NCI-H2081 treated with DMSO at 0.1 percent for 48 hours (cell line): Measurements from ENCODE around the gene WNT7B.

Experiments
- DNase-seq: peaks from one replicate; lab custom pipeline; 2025; lab: John Stamatoyannopoulos, UW

The WNT7B gene

DNA sequence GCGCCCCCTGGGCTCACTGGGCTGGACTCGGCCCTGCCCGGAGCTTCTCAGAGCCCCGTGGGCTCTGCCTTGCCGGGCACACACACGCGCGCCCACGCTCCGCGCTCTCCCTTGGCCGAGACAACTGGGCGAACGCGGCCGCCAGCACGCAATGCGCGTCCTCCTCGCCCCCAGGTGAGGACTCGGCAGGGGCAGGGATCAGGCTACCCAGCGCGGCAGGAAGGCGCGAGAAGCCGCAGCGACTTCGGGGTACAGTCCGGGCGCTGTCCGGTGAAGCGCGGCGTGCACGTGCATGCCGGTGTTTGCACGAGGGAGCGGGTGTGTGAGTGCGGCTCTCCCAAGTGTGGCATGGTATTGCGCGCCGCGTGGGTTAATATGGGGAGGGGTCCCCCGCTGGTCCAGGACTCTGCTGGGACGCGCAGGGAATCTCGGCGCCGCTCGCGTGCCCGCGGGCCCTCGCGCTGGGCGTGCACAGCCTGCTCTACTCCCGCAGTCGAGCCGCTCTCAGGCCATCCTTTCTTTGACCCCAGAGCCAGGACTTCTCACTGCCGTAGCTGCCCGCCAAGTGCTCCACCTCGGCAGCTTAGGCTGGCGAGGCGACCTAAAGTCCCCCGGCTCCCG, 5.4 kb downstream of the WNT7B start:
- DNase-seq = no peak

DNA sequence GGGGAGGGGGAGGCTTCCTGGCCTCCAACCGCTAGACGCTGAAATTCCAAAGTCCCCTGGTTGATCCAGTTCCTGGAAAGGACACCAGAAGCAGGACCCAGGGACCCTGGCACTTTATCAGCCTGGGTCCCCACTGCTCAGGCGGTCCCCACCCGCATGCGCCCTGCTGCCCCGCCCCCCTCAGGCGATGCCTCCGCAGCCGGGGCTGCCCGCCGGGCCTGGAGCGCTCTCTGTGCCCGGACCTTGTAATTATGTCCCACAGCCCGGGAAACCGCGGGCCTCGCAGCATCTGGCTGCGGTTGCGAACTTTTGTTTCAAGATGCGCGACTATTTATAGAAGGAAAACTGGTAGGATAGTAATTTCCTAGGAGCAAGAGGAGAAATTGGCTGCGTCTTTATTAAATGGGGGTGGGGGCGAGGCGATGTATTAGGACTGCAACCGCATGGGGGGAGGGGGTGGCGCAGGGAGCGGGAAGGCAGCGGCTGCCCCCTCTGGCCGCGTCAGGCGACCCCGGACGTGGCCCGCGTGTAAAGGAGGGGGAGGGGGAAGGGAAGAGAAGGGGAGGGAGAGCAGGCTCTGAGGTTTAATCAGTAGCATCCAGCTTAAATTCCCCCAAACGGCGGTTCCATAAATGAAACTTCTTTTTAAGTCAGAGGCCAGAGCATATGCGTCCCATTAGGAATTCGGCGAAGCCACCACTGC, 6.1 kb downstream of the WNT7B start:
- no peak for DNase-seq

DNA sequence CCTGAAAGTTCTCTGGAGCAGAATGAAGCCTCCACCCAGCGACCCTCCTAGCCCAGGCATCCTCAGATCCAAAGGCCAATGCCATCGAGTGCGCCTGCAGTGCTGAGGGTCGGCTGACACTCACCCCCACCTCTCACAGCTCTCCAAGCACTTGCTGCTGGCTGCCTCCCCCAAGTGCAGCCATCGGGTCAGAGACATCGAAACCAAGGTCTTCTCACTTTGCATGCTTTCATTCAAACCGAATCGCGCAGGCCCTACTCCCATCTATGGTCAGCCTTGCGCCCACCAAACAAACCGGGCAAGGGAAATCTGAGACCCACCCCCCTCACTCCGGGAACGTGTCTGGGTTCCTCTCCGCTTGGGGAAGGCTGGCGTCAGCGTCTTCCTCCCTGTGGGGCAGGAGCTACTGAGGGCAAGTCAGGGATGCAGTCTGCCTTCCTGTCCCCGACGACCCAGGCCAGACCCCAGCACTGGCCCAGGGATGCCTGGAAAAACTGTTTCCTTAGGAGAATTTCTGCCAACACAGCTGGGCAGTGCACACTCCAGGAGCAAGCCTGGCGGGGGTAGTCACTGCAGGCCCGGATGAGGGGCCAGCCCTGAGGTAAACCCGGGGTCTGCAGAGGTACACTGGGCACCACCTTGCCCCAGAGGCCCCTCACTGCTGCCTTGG, 7.0 kb downstream of the WNT7B start:
- no peak for DNase-seq

DNA sequence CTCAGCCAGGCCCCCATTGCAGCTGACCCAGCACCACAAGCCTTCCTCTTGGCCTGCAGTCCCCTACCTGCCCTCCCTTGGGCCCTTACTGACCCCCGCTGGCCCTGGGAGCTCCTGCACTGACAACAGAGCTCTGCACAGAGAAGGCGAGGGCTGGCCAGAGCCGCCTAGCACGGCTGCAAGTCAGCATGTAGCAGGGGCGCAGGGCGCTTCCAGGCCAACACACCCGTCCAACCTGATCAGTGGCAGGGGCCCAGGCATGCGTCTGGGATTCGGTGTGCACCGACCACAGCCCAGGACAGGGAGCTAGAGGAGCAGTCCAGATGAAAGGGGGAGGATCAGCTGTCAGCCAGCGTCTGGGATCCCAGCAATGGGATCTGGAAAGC, 7.6 kb downstream of the WNT7B start:
- DNase-seq = no peak

DNA sequence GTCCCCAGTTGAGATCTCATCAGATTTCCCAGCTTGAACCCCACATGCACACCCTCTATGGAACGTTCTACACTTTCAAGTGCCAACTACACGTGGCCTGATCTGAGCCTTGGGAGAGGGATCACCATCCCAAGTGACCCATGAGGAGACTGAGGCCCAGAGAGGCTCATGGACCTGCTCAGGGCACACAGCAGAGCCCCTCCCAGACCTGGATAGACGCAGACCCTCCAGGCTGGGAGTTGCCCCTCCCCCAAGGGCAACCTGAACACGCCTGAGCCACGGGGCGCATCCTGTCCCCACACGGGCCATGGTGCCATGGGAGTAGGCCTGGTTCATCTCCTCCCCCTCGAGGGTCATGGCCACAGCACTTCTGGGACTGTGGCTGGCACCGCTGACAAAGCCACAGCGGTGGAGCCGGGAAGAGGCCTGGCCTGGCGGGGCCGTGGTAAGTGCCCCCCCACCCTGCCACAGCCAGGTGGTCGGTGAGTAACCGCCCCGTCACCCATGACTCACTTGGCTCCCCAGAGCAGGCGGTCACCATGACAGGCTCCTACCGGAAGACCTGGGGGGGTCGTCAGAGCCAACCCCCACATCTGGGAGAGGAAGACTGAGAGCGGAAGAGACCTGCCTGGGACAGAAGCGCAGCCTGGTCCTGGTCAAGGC, 8.1 kb downstream of the WNT7B start:
- no peak for DNase-seq

DNA sequence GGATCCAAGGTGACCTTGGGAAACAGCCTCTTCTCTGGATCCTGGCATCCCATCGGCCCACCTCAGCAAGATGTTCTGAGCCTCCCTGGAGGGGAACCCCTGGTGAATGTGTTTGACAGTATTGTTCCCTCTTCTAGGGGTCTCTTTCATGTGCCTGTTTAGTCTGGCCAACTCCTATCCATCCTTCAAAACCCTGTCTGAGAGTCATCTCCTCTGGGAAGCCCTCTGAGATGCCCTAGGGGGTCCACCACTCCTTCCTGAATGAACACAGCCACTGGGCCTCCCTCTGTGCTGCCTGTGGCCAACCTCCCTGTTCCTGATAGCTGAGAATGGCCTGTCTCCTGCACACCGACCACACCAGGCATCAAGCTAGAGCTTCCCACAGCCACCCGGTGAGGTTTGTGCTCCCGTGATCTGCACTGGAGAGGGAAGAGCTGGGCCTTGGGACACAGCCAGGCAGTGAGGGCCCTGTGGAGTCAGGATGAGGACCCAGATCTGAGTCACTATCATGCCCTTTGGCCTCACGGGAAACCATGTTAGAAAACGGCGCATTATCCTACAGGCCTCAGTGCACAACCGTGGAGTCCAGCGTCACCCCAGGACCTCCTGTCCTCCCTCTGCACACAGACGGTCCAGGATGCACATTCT, 8.8 kb downstream of the WNT7B start:
- no peak for DNase-seq

DNA sequence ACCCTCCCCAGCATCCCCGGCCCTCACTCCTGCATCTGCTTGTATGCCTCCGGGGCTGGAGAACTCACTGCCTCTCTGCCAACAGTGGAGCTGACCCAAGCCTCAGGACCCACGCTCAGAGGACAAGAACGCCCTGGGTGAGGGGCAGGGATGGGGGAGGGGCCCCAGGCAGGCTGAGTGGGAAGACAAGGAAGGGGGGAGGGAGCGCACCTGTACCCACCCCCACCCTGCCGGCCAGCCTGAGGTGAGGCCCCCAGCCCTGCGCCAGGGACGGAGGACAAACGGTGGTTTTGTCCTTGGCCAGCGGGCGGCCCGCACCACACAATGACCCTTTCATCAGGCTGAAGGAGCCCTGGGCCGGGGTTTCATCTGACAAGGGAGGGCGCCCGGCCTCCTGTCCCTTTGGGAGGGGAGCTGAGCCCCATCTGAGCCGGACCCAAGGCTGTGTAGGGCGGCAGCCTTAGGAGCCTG, 10.0 kb downstream of the WNT7B start:
- DNase-seq = no peak

DNA sequence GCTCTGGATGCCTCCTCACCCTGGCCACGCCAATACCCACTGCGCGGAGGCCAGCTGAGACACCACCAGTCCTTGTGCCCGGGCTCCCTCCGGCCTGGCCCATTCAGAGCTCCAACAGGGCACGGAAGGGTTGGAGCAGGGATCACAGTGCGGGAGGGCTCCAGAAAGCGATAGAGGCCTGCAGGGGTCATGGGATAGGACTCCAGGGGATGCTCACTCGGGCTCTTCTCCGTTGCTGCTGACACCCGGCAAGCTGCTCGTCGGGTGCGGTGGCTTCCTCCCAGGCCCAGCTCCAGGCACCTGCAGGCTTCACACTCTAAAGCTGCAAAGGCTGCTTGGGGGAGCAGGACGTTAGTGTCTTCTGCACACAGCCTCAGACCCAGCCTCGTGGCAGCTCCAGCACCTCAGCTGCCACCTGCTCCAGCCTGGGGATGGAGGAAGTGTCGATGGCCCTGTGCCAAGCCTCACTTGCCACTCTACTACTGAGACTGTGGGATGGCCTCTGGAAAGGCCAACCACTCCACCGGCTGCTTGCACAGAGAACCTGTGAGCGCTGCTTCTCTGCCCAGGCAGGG, 10.6 kb downstream of the WNT7B start:
- DNase-seq = peak; percentile 32

DNA sequence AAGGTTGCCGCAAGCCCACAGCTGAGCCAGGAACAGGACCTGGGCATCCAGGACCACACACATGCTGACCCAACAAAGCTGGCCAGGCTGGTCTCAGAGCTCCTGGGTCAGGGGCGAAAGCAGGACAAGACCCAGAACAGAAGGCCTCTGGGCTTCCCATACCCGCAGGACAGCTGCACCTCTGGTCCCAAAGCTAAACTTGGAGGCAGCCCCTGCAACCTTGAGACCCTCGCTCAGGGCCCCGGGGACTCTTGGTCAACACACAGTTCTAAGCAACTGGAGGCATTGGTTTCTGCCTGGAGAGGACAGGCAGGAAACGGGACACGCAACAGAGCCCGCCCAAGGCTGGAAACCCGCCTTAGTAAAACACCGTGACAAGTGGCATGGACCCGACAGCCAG, 11.4 kb downstream of the WNT7B start:
- no peak for DNase-seq

DNA sequence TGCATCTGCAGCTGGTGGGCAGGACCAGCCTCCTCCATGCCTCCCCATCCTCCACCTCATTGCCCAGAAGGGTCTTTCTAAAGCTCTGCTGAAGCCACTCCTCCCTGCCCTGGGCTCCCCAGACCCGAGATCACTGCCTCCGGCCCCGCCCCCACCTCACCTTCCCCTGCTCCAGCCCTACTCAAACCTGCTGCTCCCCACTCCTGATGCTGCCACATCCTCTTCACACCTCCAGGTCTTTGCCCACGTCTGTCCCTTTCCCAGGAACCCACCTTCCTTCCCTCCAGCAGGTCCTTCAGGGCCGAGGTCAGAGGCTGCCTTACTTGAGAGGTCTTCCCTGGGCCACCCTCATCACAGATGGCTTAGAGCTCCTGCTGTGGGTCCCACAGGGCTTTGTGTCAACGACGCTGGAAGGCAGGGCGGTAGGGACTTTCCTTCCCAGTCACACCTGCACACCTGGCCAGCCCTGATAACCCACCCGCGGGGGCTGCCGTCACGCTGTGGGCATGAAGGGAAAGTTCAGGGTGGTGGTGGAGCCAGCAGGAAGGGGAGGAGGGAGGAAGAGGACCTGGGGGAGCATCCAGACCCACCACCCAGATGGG, 11.9 kb downstream of the WNT7B start:
- no peak for DNase-seq

DNA sequence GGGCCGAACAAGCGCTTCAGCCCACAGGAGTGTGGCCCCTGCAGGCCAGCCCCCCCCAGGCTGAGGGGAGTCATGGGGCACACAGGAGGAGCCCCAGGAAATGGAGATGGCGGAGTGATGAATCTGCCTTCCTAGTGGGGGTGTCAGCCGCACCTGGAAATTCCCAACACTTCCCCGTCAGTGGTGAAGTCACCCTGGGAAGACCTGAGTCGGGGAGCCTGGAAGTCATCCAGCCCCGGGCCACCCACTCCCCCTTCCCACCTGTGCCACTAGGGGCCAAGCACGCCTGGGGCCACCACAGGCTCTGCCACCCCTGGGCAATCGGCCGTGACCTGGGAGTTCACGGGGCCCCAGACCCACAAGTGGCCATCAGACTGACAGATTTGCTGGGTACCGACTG, 12.6 kb downstream of the WNT7B start:
- DNase-seq = no peak

DNA sequence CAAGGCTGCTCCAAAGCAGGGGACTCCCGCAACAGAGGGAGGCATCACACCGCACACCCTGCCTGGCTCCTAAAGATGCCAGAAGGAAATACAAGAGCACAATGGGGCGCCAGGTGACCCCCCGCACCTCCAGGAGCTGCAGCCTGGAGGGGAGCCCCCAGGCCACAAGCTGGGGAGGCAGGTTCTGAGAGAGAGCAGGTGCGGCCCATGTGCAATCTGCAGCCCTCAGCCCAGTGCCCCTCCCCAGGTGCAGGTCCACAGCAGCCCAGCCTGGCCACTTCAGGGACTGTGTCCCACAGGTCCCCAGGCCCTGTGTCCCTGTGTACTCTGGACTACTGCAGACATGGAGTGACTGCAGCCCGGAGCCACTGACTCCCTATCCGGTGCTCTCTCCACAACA, 13.1 kb downstream of the WNT7B start:
- no peak for DNase-seq

DNA sequence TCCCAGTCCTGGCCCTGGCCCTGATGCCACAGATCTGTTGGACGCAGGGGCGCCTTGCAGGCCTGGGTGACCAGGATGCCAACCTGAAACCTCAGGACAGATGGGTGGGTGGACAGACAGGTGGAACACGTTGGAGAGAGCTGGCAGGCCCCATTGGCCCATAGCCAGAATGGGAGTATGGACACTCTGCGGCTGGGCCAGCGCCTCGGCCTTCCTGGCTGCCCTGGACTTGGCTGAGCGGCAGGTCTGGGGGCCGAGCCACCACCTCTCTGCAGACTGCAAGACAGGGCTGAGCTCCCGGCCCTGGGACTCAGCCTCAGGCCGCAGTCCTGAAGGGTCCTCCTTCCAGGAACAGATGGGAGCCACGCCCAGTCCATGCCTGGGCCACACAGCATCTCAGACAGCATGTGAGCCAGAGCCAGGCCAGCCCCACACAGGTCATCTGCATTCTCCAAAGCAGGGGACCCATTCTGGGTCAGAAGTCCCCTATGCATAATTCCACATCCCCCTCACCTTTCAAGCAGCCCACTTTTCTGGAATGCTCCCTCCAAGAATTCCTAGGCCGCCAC, 14.1 kb downstream of the WNT7B start:
- no peak for DNase-seq

DNA sequence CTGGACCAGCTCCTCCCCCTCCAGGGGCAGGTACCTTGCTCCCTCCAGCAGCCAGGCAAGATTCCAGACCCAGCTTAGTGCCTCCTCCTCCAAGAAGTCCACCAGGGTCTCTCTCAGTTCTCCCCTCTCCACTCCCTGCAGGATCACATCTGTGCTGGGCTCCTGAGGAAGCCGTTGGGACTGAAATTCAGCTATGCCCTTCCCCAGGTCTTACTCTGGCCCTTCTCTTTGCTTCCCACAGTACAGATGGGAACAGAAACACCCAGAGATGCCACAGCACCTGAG, 14.6 kb downstream of the WNT7B start:
- no peak for DNase-seq

DNA sequence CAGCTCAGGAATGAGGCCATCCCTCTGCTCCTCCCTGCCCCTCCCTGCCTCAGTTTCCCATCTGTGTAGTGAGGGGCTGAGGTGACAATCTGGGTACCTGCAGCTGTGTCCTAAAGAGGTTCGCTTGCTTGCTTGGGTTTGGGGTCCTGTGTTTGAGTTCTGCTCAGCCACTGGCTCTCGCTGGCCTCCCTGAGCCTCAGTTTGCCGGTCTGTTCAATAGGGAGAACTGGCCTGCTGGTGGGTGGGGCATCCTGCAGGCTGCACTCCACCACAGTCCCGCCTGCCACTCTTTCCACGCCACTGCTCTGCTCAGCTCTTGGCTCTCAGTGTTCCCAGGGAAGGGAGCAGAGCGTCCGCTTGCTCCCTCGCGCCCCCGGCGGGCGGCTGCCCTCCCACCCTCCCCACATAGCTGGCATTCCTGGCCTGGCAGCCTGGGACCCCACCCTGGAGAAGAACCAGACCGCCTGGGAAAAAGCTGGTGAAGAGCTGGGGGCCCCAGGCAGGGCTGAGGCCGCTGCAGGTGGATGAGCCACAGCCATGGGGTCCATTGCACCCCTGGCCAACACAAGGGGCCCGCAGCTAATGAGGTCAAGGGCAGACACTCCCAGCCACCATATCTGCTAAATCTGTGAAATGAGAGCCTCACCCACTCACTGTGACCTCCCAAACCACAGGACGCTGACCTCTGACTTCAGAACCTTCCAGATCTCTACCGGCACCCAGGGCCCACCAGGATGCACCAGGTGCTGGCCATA, 15.1 kb downstream of the WNT7B start:
- no peak for DNase-seq

DNA sequence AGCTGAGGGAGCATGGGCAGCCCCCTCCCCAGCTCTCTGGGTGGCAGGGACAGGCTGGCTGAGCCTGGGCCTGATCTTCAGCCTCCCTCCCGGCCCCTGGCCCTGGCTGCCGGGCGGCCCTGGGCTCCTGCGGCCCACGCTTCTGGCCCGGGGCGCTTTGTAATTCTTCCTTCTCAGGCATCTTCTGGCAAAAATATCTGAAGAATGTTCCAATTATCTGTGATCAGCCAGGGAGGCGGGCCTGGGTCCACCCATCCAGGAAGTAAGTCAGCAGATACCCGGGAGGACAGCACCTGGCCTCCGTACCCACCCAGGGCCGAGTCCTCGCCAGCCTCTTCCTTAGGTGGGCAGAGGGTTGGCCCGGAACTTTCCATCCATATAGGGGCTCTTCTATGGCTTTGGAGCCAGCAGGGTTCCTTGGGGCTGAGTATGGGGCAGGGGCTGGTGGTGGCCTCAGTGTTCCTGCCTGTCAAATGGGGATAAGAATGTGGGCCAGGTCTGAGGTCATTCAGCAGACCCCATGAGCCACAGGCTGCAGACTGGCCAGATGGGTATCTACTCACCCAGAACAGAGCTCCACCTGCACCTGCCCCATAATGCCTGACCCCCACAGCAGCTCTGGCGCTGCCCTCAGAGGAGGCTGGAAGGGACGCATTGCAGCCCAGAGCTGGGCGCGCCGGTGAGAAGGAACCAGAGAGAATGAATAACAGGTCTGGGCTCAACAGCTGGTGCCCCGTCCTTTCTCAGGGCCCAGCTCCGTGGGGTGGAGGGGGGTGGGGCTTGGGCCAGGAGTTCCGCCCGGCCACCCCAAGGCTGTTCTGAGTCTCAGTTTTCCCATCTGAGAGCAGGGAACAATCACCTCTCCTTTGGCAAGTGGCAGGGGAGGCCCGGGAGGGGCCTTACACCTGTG, 16.2 kb downstream of the WNT7B start:
- no peak for DNase-seq

DNA sequence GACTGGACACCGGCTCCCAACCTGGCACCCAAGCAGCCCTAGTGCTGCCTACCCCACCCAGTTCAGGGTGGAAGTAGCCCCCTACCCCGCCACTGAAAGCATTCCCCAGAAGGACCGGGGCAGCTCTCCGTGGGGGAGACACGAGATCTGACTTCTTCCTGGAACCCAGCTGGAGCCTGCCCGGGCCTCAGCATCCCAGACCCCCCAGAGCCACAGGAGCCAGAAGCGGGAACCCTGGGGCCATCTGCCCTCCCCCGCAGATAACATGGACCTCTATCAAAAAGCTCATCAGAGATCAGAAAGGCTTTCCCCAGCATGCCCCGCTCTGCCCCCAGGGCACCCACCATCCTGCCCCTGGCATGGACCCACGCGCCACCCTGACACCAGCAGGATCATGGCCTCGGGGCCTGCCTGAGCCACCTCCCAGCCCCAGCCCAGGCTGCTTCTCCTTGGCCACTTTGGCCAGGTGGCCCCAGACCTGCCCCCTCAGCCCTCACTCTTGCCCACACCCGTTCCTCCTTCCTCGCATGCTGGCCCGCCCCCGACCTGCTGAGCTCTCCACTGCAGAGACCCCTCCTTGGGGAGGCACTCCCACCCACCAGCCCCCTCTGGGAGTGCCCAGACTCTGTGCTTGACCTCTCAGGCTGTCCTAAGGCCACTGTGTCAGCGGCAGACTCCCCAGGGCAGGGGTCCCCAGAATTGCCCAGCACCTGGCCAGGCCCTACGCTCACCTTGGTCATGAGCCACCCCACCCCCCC, 17.1 kb downstream of the WNT7B start:
- DNase-seq = no peak

DNA sequence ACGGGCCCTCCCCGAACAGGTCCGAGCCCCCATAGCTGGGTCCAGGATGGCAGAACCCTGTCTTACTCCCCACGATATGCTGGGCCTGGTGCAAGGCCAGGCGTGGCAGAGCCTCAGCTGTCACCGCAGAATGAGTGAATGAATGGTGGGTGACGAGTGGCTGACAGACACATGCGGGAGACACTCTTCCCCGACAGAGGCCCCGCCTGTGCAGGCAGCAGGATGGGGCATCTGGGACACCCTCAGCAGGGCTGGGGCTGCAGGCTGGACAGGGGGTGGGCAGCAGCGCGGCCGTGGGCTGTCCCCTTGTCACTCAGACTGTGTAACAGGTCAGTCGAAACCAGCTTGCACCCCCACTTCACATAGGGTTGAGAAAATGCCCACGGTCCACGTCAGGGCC, 18.0 kb downstream of the WNT7B start:
- no peak for DNase-seq

DNA sequence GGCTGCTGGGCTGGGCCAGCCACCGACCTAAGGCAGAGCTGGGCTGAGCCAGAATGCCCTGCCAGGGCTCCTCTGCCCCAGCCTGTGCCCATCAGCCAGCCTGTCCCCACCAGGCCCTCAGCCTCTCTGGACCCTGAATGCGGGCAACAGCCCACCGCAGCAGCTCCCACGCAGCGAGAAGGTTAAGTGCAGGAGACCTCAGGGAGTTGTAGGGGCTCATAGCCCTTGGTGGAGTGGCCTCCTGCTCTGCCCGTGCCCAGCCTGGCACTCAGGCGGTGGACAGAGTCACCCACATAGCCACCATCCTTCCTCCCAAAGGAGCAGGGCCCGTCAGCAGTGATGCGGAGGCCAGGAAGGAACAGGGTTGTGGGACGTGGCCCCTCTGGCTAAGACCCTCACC, 19.1 kb downstream of the WNT7B start:
- no peak for DNase-seq
